Fibroblast of skin of abdomen (primary cell): Measurements from ENCODE around the gene ATG2B.
A peak's percentile ranks its signal among the peaks of the same experiment; 100 is the strongest.

Experiments
- DNase-seq: peaks from one replicate; pipeline ENCODE4 v3.0.0-alpha.2; 2013

ATG2B gene

GRCh38 chr14:96304956-96305355, 58.2 kb downstream of the ATG2B start:
- DNase-seq, result no peak

- DNase-seq, result no peak
Observed at GRCh38 chr14:96303981-96304380, 59.2 kb downstream of the ATG2B start.

GRCh38 chr14:96299441-96299840, 63.7 kb downstream of the ATG2B start:
- no peak for DNase-seq

- DNase-seq, result no peak
Observed at GRCh38 chr14:96297997-96298515, 65.1 kb downstream of the ATG2B start.

GRCh38 chr14:96297000-96297399, 66.1 kb downstream of the ATG2B start:
- DNase-seq, result no peak

GRCh38 chr14:96294246-96294645, 68.9 kb downstream of the ATG2B start:
- DNase-seq, result no peak

- no peak for DNase-seq
Observed at GRCh38 chr14:96287856-96288255, 75.3 kb downstream of the ATG2B start.

GRCh38 chr14:96286251-96286650, 76.9 kb downstream of the ATG2B start:
- no peak for DNase-seq

- no peak for DNase-seq
Observed at GRCh38 chr14:96285667-96286066, 77.5 kb downstream of the ATG2B start.

GRCh38 chr14:96284430-96284829, 78.7 kb downstream of the ATG2B start:
- DNase-seq, result no peak

GRCh38 chr14:96284008-96284407, 79.1 kb downstream of the ATG2B start:
- no peak for DNase-seq

GRCh38 chr14:96281486-96281885, 81.7 kb downstream of the ATG2B start:
- no peak for DNase-seq

- no peak for DNase-seq
Observed at GRCh38 chr14:96280104-96280503, 83.0 kb downstream of the ATG2B start.

- DNase-seq, result no peak
Observed at GRCh38 chr14:96279564-96279963, 83.6 kb downstream of the ATG2B start.

- DNase-seq, result no peak
Observed at GRCh38 chr14:96277890-96278289, 85.3 kb downstream of the ATG2B start.

- peak; percentile 82 for DNase-seq
Observed at GRCh38 chr14:96275177-96276112, 87.7 kb downstream of the ATG2B start.

GRCh38 chr14:96274543-96274942, 88.6 kb downstream of the ATG2B start:
- peak; percentile 90 for DNase-seq

- no peak for DNase-seq
Observed at GRCh38 chr14:96274122-96274521, 89.0 kb downstream of the ATG2B start.

GRCh38 chr14:96273629-96274028, 89.5 kb downstream of the ATG2B start:
- DNase-seq, result no peak

- no peak for DNase-seq
Observed at GRCh38 chr14:96272777-96273473, 90.2 kb downstream of the ATG2B start.

GRCh38 chr14:96271421-96271762, 91.7 kb downstream of the ATG2B start:
- no peak for DNase-seq

GRCh38 chr14:96270565-96271420, 92.3 kb downstream of the ATG2B start:
- no peak for DNase-seq

GRCh38 chr14:96269359-96269710, 93.8 kb downstream of the ATG2B start:
- DNase-seq, result no peak
